IPS DF 4.7 (cell line): ENCODE data around the gene GHRL.

Experiments used
- DNase-seq: peaks from one replicate; pipeline ENCODE4 v3.0.0-alpha.2; 2013; ENCODE audit warnings: low spot score; ENCODE audit errors: extremely low read depth

GHRL gene

GRCh38 chr3:10292505-10293419 is at the start of gene GHRL:
Gene GHRL (minus strand): TSS chr3:10292947. CDS start chr3:10290180, 2,767 bp downstream.
- no peak for DNase-seq

DNA sequence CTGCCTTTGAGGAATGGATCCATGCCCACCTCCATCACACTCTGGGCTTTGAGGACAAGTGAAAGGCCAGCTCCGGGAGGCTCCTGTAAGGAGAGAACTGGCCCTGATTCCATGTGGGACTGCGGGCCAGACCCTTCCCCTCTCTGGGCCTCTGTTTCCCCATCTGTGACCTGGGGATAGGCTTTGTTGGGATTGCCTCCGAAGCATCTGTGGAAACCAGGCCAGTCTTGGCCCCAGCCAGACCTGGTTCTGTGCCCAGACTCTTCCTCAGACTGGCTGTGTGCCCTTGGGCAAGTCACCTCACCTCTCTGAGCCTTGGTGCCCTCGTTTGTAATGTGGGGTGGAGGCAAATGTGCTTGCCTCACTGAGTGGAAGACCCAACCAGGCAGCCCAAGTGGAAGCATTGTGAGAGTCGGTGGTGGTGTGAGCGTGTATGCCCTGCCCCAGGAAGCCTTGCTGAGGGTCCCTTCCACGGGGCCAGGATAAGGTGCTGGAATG is 49.2 kb upstream of the GHRL start:
- no peak for DNase-seq

DNA sequence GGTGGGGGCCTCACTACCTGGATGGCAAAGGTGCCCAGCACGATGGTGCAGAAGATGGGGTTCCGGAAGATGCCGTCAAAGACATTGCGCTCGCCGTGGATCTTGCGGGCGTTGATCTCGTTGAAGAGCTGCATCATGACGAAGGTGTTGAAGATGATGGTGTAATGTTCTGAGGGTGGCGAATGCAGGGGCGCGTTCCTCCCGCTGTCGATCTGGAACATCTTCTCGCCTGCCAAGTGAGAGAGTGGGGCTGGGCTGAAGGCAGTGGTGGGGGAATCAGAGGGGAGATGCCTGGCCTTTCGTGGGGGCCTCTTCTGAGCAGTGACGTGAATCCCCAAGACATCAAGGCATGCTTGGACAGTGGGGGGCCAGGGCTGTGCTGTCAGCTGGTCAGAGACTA is 47.7 kb upstream of the GHRL start:
- no peak for DNase-seq

GRCh38 chr3:10340046-10340445 is 47.3 kb upstream of the GHRL start:
- no peak for DNase-seq

- no peak for DNase-seq
These were observed 46.7 kb upstream of the GHRL start for GRCh38 chr3:10339376-10339955.

GRCh38 chr3:10338591-10339353 is 46.0 kb upstream of the GHRL start:
- no peak for DNase-seq

DNA sequence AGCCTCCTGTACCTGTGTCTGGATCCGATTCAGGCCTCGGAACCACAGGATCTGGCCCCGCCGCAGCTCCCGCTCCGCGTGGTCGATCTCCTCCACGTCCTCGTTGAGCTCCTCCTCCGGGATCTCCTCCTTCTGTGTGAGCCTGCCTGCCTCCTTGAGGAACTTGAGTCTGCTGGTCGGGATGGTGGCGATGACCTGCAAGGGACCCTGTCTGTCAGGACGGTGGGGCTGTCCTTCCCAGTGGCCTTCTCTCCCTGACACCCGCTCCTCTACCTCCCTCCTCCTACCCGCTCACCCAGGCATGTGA is 45.4 kb upstream of the GHRL start:
- no peak for DNase-seq

- no peak for DNase-seq
These were observed 44.8 kb upstream of the GHRL start for GRCh38 chr3:10337323-10338163.

- DNase-seq: no peak
These were observed 44.0 kb upstream of the GHRL start for GRCh38 chr3:10336761-10337160.

- DNase-seq: no peak
These were observed 43.3 kb upstream of the GHRL start for GRCh38 chr3:10335871-10336622.

DNA sequence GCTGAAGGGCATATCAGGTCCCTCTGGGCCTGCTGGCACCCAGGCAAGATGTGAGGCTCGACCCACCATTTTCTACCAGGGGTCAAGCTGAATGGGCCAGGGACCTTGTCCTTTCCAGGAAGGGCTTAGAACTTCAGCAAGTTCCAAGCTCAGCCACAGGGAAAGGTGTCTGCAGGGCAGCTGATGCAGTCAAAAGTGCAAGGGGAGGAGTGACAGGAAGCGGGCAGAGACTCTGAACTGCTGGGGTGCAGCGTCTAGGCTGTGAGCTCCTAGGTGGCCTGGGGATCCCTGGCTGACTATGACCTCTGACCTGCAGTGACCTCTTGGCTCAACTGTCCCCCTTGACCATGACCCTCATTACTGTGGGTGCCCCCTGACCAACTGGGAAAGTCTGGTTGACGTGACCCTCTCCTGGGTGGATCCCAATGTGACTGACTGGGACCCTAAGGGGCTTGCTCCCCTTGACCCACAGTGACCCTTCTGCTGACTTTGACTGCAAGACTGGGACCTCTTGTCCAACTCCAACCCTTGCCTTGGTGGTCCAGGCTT is 42.5 kb upstream of the GHRL start:
- DNase-seq: no peak

DNA sequence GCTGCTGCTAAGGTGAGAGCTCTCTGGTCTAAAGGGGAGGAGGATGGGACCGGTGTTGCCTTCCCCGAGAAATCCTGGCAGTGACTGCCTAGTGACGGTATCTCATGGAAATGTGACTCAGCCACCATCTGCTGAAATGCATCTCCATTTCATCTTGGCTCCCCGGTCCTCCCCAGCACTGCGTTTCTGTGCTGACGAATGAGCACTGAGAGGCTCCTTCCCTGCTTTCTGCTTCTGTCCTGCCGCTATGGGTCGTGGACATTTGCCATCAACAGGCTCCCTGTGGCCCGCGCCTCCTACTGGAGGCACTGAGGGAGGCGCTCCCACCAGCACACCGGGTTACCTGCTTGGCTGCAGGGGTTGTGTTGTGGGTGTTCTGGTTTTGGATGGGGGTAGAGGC is 41.7 kb upstream of the GHRL start:
- no peak for DNase-seq

- DNase-seq: no peak
These were observed 41.3 kb upstream of the GHRL start for GRCh38 chr3:10334042-10334441.

GRCh38 chr3:10333349-10333650 is 40.6 kb upstream of the GHRL start:
- DNase-seq: no peak

- no peak for DNase-seq
These were observed 40.0 kb upstream of the GHRL start for GRCh38 chr3:10332481-10333348.

DNA sequence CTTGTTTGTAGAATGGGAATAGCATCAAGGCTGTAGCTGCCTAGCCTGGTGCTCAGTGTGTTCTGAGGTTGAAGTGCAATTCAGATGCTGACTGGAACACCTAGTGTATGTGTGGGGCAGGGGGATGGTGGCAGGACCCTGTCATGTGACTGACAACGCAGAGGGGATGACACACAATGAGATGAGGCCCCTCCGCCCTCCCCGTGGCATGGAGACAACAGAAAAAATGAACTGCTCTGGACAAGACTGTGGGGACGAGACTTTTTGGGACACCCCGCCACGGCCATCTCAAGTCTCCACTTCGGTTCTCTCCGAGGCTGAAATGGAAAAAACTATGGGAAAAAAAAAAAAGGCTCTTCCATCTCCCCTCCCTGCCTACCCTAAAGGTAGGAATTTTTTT is 38.6 kb upstream of the GHRL start:
- DNase-seq: no peak

DNA sequence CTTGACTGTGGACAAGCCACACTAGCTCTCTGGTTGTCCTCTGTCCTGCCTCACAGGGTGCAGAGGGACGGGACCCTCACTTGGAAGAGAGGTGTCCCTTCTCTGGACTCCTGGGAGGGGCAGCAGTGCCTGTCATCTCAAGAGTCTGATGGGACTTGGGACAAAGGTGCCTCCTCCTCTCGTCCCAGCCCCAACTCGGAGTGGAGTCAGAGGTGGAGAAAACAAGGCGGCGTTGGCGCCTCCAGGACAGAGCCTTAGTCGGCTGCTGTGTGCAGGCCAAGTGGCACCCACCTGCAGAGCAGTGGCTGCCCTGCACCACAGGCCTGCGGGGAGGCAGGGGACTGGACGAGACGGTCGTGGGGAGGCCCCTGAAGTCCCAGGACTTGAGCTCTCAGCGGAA is 37.6 kb upstream of the GHRL start:
- no peak for DNase-seq

DNA sequence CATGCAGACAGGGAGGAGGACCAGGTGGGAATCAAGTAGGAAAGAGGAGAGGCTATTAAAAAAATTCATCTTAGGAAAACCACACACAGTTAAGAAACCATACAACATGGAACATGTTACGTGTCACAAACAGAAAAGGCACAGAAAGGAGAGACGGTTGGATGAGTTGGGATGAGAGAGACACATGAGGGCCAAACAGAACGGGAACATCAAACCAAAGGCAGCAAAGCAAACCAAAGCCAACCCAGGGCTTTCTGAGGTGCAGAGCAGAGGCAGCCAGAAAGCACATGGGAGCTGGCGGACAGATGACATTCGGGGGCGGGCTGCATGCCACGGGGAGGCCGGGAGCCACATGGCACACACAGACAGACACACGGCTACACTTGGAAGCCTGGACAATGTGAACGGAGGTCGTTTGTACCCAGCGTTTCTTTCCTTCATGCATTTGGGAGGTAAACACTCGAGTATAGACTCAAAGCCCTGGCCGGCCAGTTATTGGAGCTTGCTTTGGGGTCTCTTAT is 36.8 kb upstream of the GHRL start:
- DNase-seq: no peak

DNA sequence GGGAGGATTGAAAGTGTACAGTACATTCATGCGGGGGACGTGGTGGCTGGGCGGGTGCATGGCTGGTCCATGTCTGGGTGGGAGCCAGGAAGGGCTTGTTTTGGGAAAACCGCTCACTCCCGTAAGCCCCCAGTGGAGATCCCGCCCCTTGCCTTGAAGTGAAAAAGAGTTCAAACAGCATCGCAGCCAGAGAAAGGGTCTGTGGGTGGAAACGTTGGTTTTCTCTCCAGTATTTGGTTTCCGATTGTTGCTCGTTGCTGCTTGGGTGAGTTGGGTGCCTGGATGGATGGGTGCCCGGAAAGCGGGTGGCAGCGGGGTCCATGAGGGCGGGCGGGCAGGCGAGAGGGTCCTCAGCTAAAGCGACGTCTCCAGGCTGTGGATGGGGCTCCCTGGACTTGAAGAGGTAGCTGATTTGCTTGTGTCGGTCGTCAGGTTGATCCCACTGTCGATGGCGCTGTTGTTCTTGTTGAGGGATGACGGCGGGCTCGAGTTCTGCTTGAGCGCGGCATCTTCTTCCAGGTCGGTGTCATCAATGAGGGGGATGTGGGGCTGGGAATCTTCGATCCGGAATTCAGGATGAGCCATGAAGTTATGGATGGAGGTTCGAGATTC is 35.8 kb upstream of the GHRL start:
- no peak for DNase-seq
